ENCODE measurements around the gene CENPE. TPM values are rescaled to one million over a fixed set of nuclear protein-coding genes. Genes with fewer than 3 reads are reported as not detected.

The CENPE gene
- total RNA-seq, 1 experiment from 2014 or later: 38.1 TPM

- Histone ChIP-seq H4K8ac (replicated peaks; ENCODE audit: insufficient read length, low read depth, low read length) (no peak overlapping the region), H3K14ac (ENCODE audit: insufficient read depth, low read length) (no peak overlapping the region), H3K18ac (ENCODE audit: insufficient read length, low read depth, low read length) (no peak overlapping the region), H3K9me3 (ENCODE audit: control insufficient read depth, low read depth, low read length) (no peaks in the 10 kb centered on the region), H2BK5ac (ENCODE audit: insufficient read length, low read length) (no peak overlapping the region), H4K20me1 (ENCODE audit: control insufficient read depth, insufficient read depth, insufficient read length) (no peaks in the 10 kb centered on the region), H3K9ac (ENCODE audit: extremely low read depth, insufficient read length, low read length) (no peak overlapping the region), H3K4ac (ENCODE audit: low read depth, low read length) (no peak overlapping the region), H4K91ac (ENCODE audit: insufficient read length, low read depth, low read length) (no peak overlapping the region), H3K4me1 (ENCODE audit: insufficient read depth, low read length) (no peaks in the 10 kb centered on the region), H3K27ac (ENCODE audit: insufficient read length, low read depth, low read length) (no peak overlapping the region), H3K79me1 (ENCODE audit: insufficient read depth, low read depth, low read length, poor library complexity, severe bottlenecking) (no peaks in the 10 kb centered on the region), H3K56ac (ENCODE audit: insufficient read length, low read depth, low read length) (no peak overlapping the region), H2BK120ac (ENCODE audit: low read depth, low read length, poor library complexity, severe bottlenecking) (no peak overlapping the region), H3T11ph (ENCODE audit: low read length) (no peak overlapping the region), H2AFZ (ENCODE audit: low read length) (no peak overlapping the region), H2BK12ac (ENCODE audit: insufficient read length, low read depth, low read length) (no peak overlapping the region), H3K27me3 (ENCODE audit: insufficient read depth, low read length) (no peaks in the 10 kb centered on the region), H2BK20ac (ENCODE audit: low read depth, low read length, poor library complexity, severe bottlenecking) (no peak overlapping the region), H3K23ac (ENCODE audit: insufficient read length, low read depth, low read length) (no peak overlapping the region), H3K79me2 (ENCODE audit: insufficient read depth, low read length) (no peaks in the 10 kb centered on the region), H4K5ac (ENCODE audit: insufficient read length, low read depth, low read length) (no peak overlapping the region), H2BK15ac (ENCODE audit: low read depth, low read length) (no peak overlapping the region), H3K4me2 (ENCODE audit: insufficient read depth, insufficient read length, low read length) (no peak overlapping the region), H3K23me2 (ENCODE audit: insufficient read length, low read depth, low read length, poor library complexity, severe bottlenecking) (no peaks in the 10 kb centered on the region), H2AK5ac (ENCODE audit: insufficient read length, low read length) (no peak overlapping the region)
- WGBS (ENCODE audit: extremely low coverage, insufficient read length, low lambda C conversion rate): no CpG with 5 or more reads among the region's 1 CpG
- Mint-ChIP-seq H3K36me3 (ENCODE audit: insufficient read depth in 1 of 3, low read depth in 3 of 3) (peaks cover 23 to 63% (median 63%) of the 10 kb centered on the region in 3 experiments), H3K9me3 (no peaks in the 10 kb centered on the region), H3K27me3 (ENCODE audit: low read depth) (no peaks in the 10 kb centered on the region), H3K4me1 (no peaks in the 10 kb centered on the region), H3K27ac (no peak overlapping the region), H3K4me3 (no peak overlapping the region)
- TF ChIP-seq, protein P1, sequence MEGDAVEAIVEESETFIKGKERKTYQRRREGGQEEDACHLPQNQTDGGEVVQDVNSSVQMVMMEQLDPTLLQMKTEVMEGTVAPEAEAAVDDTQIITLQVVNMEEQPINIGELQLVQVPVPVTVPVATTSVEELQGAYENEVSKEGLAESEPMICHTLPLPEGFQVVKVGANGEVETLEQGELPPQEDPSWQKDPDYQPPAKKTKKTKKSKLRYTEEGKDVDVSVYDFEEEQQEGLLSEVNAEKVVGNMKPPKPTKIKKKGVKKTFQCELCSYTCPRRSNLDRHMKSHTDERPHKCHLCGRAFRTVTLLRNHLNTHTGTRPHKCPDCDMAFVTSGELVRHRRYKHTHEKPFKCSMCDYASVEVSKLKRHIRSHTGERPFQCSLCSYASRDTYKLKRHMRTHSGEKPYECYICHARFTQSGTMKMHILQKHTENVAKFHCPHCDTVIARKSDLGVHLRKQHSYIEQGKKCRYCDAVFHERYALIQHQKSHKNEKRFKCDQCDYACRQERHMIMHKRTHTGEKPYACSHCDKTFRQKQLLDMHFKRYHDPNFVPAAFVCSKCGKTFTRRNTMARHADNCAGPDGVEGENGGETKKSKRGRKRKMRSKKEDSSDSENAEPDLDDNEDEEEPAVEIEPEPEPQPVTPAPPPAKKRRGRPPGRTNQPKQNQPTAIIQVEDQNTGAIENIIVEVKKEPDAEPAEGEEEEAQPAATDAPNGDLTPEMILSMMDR (conservative IDR thresholded peaks at IDR 0.05): no peak
- DNase-seq: no peak
Observed at GRCh38 chr4:103150677-103151076, 47.5 kb downstream of the CENPE start.

Data from H9 (cell line).